H9 (cell line): ENCODE results near the gene NTSR1. TPM values are rescaled to one million over a fixed set of nuclear protein-coding genes. Genes with fewer than 3 reads are reported as not detected.

Experiments
- DNase-seq: peaks from one replicate; pipeline ENCODE4 v3.0.0-alpha.2; 2017
- H2AFZ ChIP-seq: one replicate; pipeline ENCODE4 v1.6.1; 2013; ENCODE audit warnings: mild to moderate bottlenecking, low read length, control low read depth, moderate library complexity
- H2AK5ac ChIP-seq: 2 replicates; pipeline ENCODE4 v1.6.1; 2013; ENCODE audit warnings: low read length, control low read depth, mixed read lengths; ENCODE audit not compliant: insufficient read length
- H2BK120ac ChIP-seq: one replicate; pipeline ENCODE4 v1.6.1; 2013; ENCODE audit warnings: low read depth, mild to moderate bottlenecking, low read length, control low read depth, inconsistent platforms; ENCODE audit not compliant: poor library complexity, severe bottlenecking
- H2BK12ac ChIP-seq: 2 replicates; pipeline ENCODE4 v1.6.1; 2013; ENCODE audit warnings: low read length, control low read depth, mixed read lengths, low read depth; ENCODE audit not compliant: insufficient read length
- H2BK15ac ChIP-seq: 2 replicates; pipeline ENCODE4 v1.6.1; 2013; ENCODE audit warnings: low read depth, low read length, control low read depth
- H2BK20ac ChIP-seq: one replicate; pipeline ENCODE4 v1.6.1; 2013; ENCODE audit warnings: low read depth, mild to moderate bottlenecking, low read length, control low read depth, inconsistent platforms; ENCODE audit not compliant: poor library complexity, severe bottlenecking
- H2BK5ac ChIP-seq: 2 replicates; pipeline ENCODE4 v1.6.1; 2013; ENCODE audit warnings: low read length, control low read depth, mixed read lengths; ENCODE audit not compliant: insufficient read length
- H3K14ac ChIP-seq: 2 replicates; pipeline ENCODE4 v1.6.1; 2013; ENCODE audit warnings: low read length, control low read depth; ENCODE audit not compliant: insufficient read depth
- H3K18ac ChIP-seq: 2 replicates; pipeline ENCODE4 v1.6.1; 2013; ENCODE audit warnings: low read depth, mild to moderate bottlenecking, mixed read lengths, low read length, control low read depth; ENCODE audit not compliant: insufficient read length
- H3K23ac ChIP-seq: 2 replicates; pipeline ENCODE4 v1.6.1; 2013; ENCODE audit warnings: low read length, control low read depth, mixed read lengths, low read depth; ENCODE audit not compliant: insufficient read length
- H3K23me2 ChIP-seq: 2 replicates; pipeline ENCODE4 v1.6.1; 2013; ENCODE audit warnings: low read depth, mild to moderate bottlenecking, mixed read lengths, low read length, control low read depth; ENCODE audit not compliant: insufficient read length, poor library complexity, severe bottlenecking
- H3K27ac ChIP-seq: 2 replicates; pipeline ENCODE4 v1.5.1; 2013; ENCODE audit warnings: low read length, control low read depth, mixed read lengths, low read depth; ENCODE audit not compliant: insufficient read length
- H3K27me3 ChIP-seq: 2 replicates; pipeline ENCODE4 v1.6.1; 2013; ENCODE audit warnings: low read length, control low read depth, inconsistent platforms; ENCODE audit not compliant: insufficient read depth
- H3K4ac ChIP-seq: 2 replicates; pipeline ENCODE4 v1.6.1; 2013; ENCODE audit warnings: low read depth, mild to moderate bottlenecking, control low read depth, inconsistent platforms, low read length, moderate library complexity
- H3K4me1 ChIP-seq: 2 replicates; pipeline ENCODE4 v1.6.1; 2013; ENCODE audit warnings: low read length, control low read depth, inconsistent platforms; ENCODE audit not compliant: insufficient read depth
- H3K4me2 ChIP-seq: 2 replicates; pipeline ENCODE4 v1.6.1; 2013; ENCODE audit warnings: low read length, control low read depth, mixed read lengths; ENCODE audit not compliant: insufficient read length, insufficient read depth
- H3K56ac ChIP-seq: 2 replicates; pipeline ENCODE4 v1.6.1; 2013; ENCODE audit warnings: low read depth, mild to moderate bottlenecking, mixed read lengths, low read length, control low read depth; ENCODE audit not compliant: insufficient read length
- H3K79me1 ChIP-seq: 2 replicates; pipeline ENCODE4 v1.6.1; 2013; ENCODE audit warnings: low read depth, mild to moderate bottlenecking, moderate library complexity, low read length, control low read depth, inconsistent platforms; ENCODE audit not compliant: insufficient read depth, poor library complexity, severe bottlenecking
- H3K79me2 ChIP-seq: 2 replicates; pipeline ENCODE4 v1.6.1; 2013; ENCODE audit warnings: low read length, control low read depth, inconsistent platforms; ENCODE audit not compliant: insufficient read depth
- H3K9ac ChIP-seq: 2 replicates; pipeline ENCODE4 v1.6.1; 2013; ENCODE audit warnings: low read length, control low read depth, mixed read lengths; ENCODE audit not compliant: insufficient read length; ENCODE audit errors: extremely low read depth
- H3K9me3 ChIP-seq: one replicate; pipeline ENCODE4 v1.6.1; 2013; ENCODE audit warnings: low read depth, low read length, inconsistent platforms; ENCODE audit not compliant: control insufficient read depth
- H3T11ph ChIP-seq: one replicate; pipeline ENCODE4 v1.6.1; 2013; ENCODE audit warnings: mild to moderate bottlenecking, low read length, control low read depth, inconsistent platforms
- H4K20me1 ChIP-seq: one replicate; pipeline ENCODE4 v1.6.1; 2013; ENCODE audit not compliant: control insufficient read depth, insufficient read length, insufficient read depth
- H4K5ac ChIP-seq: 2 replicates; pipeline ENCODE4 v1.6.1; 2013; ENCODE audit warnings: low read depth, mild to moderate bottlenecking, mixed read lengths, low read length, control low read depth; ENCODE audit not compliant: insufficient read length
- H4K8ac ChIP-seq: replicated peaks from 2 replicates; pipeline ENCODE4 v1.6.1; 2013; ENCODE audit warnings: low read length, control low read depth, mixed read lengths, low read depth; ENCODE audit not compliant: insufficient read length
- H4K91ac ChIP-seq: 2 replicates; pipeline ENCODE4 v1.6.1; 2013; ENCODE audit warnings: low read depth, mild to moderate bottlenecking, moderate library complexity, mixed read lengths, low read length, control low read depth; ENCODE audit not compliant: insufficient read length
- H3K27ac Mint-ChIP-seq, 3 experiments: 2 replicates in 2 of 3; 3 replicates in 1 of 3; pipeline ENCODE4 v1.8.0; 2020 to 2021; ENCODE audit warnings: mixed read lengths in 3 of 3, mild to moderate bottlenecking in 1 of 3, moderate library complexity in 1 of 3
- H3K27me3 Mint-ChIP-seq: 2 replicates; pipeline ENCODE4 v1.8.0; 2021; ENCODE audit warnings: low read depth, mild to moderate bottlenecking, moderate library complexity, mixed read lengths
- H3K36me3 Mint-ChIP-seq, 3 experiments: 2 replicates in 2 of 3; 3 replicates in 1 of 3; pipeline ENCODE4 v1.8.0; 2020 to 2021; ENCODE audit warnings: low read depth in 3 of 3, mixed read lengths in 3 of 3; ENCODE audit not compliant: insufficient read depth in 1 of 3
- H3K4me1 Mint-ChIP-seq, 2 experiments: 2 replicates each; pipeline ENCODE4 v1.8.0; 2020; ENCODE audit warnings: mixed read lengths in 2 of 2
- H3K4me3 Mint-ChIP-seq, 2 experiments: 2 replicates in 1 of 2; 3 replicates in 1 of 2; pipeline ENCODE4 v1.8.0; 2020 to 2021; ENCODE audit warnings: mild to moderate bottlenecking in 2 of 2, mixed read lengths in 2 of 2, moderate library complexity in 1 of 2
- H3K9me3 Mint-ChIP-seq, 2 experiments: 2 replicates in 1 of 2; 3 replicates in 1 of 2; pipeline ENCODE4 v1.8.0; 2020; ENCODE audit warnings: mild to moderate bottlenecking in 2 of 2, mixed read lengths in 2 of 2, moderate library complexity in 1 of 2
- WGBS: extraction: QIAGEN DNeasy Blood & Tissue Kit; methylation state at CpG from one replicate; pipeline ENCODE4 v1.1.7; 2013; ENCODE audit warnings: missing lambda C conversion rate, low lambda C conversion rate, mixed read lengths; ENCODE audit not compliant: insufficient read length; ENCODE audit errors: extremely low coverage; 5-methylcytosine and 5-hydroxymethylcytosine counted together
- total RNA-seq: library from RNA; stranded (reverse); gene quantifications from 2 replicates; pipeline ENCODE4 v1.2.1, GENCODE V29; 2021
- TF ChIP-seq, protein P1 (sequence below): fragments of 200-600 bp; sonication (generic); conservative IDR thresholded peaks from 3 replicates; pipeline ENCODE4 v1.8.0; 2021; ENCODE audit warnings: antibody characterized with exemption, mild to moderate bottlenecking

NTSR1 gene
- total RNA-seq, 1 experiment from 2014 or later = 0.11 TPM

DNA sequence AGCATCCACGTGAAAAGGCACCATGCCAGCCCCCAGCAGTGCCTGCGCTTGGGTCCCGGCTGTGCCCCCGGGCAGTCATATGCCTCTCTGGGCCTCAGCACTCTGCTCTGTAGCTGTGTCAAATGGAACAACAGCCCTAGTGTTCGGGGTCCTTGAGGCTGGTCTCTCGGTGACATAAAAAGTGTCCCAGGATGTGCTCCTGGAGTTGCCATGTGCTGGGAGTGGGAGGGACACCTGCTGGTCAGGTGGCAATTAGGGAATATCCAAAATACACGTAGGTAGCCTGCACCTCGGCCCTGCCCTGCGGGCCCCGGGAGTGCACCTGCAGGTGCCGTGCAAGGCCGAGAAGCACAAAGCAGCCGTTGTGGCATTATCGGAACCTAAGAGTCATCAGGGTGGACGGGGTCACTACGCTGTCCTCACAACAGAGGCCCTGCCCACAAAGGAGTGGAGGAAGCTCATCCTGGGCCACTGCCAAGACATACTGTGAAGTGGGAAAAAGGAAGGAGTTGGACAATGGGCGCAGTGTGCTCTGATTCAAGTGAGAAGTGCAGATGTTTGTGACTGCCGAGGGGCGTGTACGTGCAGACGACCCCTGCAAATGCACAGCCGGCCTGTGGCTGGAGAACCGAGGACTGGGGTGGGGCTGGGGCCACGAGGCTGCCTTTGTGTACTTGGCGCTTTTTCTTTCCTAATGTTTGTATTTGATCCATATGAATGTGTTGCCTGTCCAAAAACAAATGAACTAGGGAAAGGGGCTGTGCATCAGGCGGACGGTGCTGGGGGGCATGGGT lies 41.7 kb upstream of the NTSR1 start:
- H2AFZ ChIP-seq = no peak overlapping the region
- Mint-ChIP-seq H3K27ac (no peak overlapping the region; a peak in 1 of 7 replicates), H3K4me1 (peaks cover 10% of the 10 kb centered on the region in 2 experiments), H3K4me3 (no peak overlapping the region), H3K9me3 (no peaks in the 10 kb centered on the region), H3K36me3 (peaks cover 0 to 2% (median 0%) of the 10 kb centered on the region in 3 experiments; a peak in 1 of 7 replicates), H3K27me3 (no peaks in the 10 kb centered on the region)
- H3K4ac ChIP-seq = no peak overlapping the region
- H3K79me1 ChIP-seq = no peaks in the 10 kb centered on the region
- H2AK5ac ChIP-seq = no peak overlapping the region
- H3K23me2 ChIP-seq = no peaks in the 10 kb centered on the region
- H3K23ac ChIP-seq = no peak overlapping the region
- no peaks in the 10 kb centered on the region for H3K9me3 ChIP-seq
- no CpG with 5 or more reads among the region's 27 CpGs for WGBS
- no peak overlapping the region for H2BK20ac ChIP-seq
- H3K56ac ChIP-seq = no peak overlapping the region
- H3T11ph ChIP-seq = no peak overlapping the region
- no peaks in the 10 kb centered on the region for H4K20me1 ChIP-seq
- no peak for DNase-seq
- TF ChIP-seq, protein P1, sequence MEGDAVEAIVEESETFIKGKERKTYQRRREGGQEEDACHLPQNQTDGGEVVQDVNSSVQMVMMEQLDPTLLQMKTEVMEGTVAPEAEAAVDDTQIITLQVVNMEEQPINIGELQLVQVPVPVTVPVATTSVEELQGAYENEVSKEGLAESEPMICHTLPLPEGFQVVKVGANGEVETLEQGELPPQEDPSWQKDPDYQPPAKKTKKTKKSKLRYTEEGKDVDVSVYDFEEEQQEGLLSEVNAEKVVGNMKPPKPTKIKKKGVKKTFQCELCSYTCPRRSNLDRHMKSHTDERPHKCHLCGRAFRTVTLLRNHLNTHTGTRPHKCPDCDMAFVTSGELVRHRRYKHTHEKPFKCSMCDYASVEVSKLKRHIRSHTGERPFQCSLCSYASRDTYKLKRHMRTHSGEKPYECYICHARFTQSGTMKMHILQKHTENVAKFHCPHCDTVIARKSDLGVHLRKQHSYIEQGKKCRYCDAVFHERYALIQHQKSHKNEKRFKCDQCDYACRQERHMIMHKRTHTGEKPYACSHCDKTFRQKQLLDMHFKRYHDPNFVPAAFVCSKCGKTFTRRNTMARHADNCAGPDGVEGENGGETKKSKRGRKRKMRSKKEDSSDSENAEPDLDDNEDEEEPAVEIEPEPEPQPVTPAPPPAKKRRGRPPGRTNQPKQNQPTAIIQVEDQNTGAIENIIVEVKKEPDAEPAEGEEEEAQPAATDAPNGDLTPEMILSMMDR = no peak
- no peaks in the 10 kb centered on the region for H3K27me3 ChIP-seq
- no peak overlapping the region for H3K4me2 ChIP-seq
- H3K27ac ChIP-seq = no peak overlapping the region
- H4K91ac ChIP-seq = no peak overlapping the region
- no peaks in the 10 kb centered on the region for H3K79me2 ChIP-seq
- no peak overlapping the region for H3K9ac ChIP-seq
- no peak overlapping the region; the same call in 1 of the 2 replicates for H3K14ac ChIP-seq
- H4K8ac ChIP-seq = no peak overlapping the region
- H2BK120ac ChIP-seq = no peak overlapping the region
- no peak overlapping the region for H2BK15ac ChIP-seq
- H3K18ac ChIP-seq = no peak overlapping the region
- no peak overlapping the region for H2BK12ac ChIP-seq
- H3K4me1 ChIP-seq = no peaks in the 10 kb centered on the region
- H2BK5ac ChIP-seq = no peak overlapping the region
- H4K5ac ChIP-seq = no peak overlapping the region
